ENCODE data around the gene CXXC4. TPM values are rescaled to one million over a fixed set of nuclear protein-coding genes. Genes with fewer than 3 reads are reported as not detected.

CXXC4 gene
- total RNA-seq, 1 donor from 2014 or later = under 0.01 TPM

GRCh38 chr4:104420766-104421165 lies 73.9 kb downstream of the CXXC4 start:
- DNase-seq (ENCODE audit: low read depth in 2 of 2) = no peak
